Memory B cell (primary cell): ENCODE data around the gene BBLN.

Experiments used
- ATAC-seq: fragments of 150-1000 bp; cut with Tn5 transposase; 2 replicates; pipeline ENCODE4 v1.10.0; 2021; ENCODE audit warnings: low read depth, mild to moderate bottlenecking, moderate library complexity
- DNase-seq, 2 donors: peaks; one replicate each; pipeline ENCODE4 v3.0.0; 2022; ENCODE audit warnings: low spot score in 2 of 2
- H3K27ac Mint-ChIP-seq: one replicate; pipeline ENCODE4 v1.8.0; 2022; ENCODE audit warnings: mild to moderate bottlenecking, moderate library complexity, mixed read lengths
- H3K27me3 Mint-ChIP-seq: one replicate; pipeline ENCODE4 v1.8.0; 2022; ENCODE audit warnings: mixed read lengths
- H3K36me3 Mint-ChIP-seq: one replicate; pipeline ENCODE4 v1.8.0; 2022; ENCODE audit warnings: mild to moderate bottlenecking, mixed read lengths
- H3K4me1 Mint-ChIP-seq: one replicate; pipeline ENCODE4 v1.8.0; 2022; ENCODE audit warnings: mixed read lengths
- H3K4me3 Mint-ChIP-seq: one replicate; pipeline ENCODE4 v1.8.0; 2022; ENCODE audit warnings: mild to moderate bottlenecking, moderate library complexity, mixed read lengths
- H3K9me3 Mint-ChIP-seq: one replicate; pipeline ENCODE4 v1.8.0; 2022; ENCODE audit warnings: mixed read lengths

The BBLN gene

GRCh38 chr9:128159522-128159783, 612 bp upstream of the BBLN start:
- H3K27me3 Mint-ChIP-seq, result no peaks in the 10 kb centered on the region
- ATAC-seq (peak; percentile 40), DNase-seq (peak in 1 of 2 donors; percentile 19)
- H3K27ac Mint-ChIP-seq, result peak overlapping the region; percentile 82
- H3K36me3 Mint-ChIP-seq, result no peaks in the 10 kb centered on the region
- H3K4me1 Mint-ChIP-seq, result peaks cover 7% of the 10 kb centered on the region
- no peaks in the 10 kb centered on the region for H3K9me3 Mint-ChIP-seq
- H3K4me3 Mint-ChIP-seq, result peak overlapping the region; percentile 83

- Mint-ChIP-seq H3K27ac (no peak overlapping the region), H3K9me3 (no peaks in the 10 kb centered on the region), H3K27me3 (no peaks in the 10 kb centered on the region), H3K36me3 (no peaks in the 10 kb centered on the region), H3K4me1 (peaks cover 7% of the 10 kb centered on the region), H3K4me3 (peak overlapping the region; percentile 83)
- DNase-seq, result no peak
- ATAC-seq, result no peak
These were observed 530 bp downstream of the BBLN start for GRCh38 chr9:128160603-128160987.

- H3K9me3 Mint-ChIP-seq, result no peaks in the 10 kb centered on the region
- no peaks in the 10 kb centered on the region for H3K27me3 Mint-ChIP-seq
- peaks cover 7% of the 10 kb centered on the region for H3K4me1 Mint-ChIP-seq
- no peak overlapping the region for H3K27ac Mint-ChIP-seq
- DNase-seq, result no peak
- H3K4me3 Mint-ChIP-seq, result peak overlapping the region; percentile 83
- ATAC-seq, result no peak
- H3K36me3 Mint-ChIP-seq, result peaks cover 1% of the 10 kb centered on the region
These were observed 1.3 kb downstream of the BBLN start for GRCh38 chr9:128161215-128161902.

- H3K27ac Mint-ChIP-seq, result no peak overlapping the region
- no peaks in the 10 kb centered on the region for H3K27me3 Mint-ChIP-seq
- no peak overlapping the region for H3K4me3 Mint-ChIP-seq
- H3K9me3 Mint-ChIP-seq, result no peaks in the 10 kb centered on the region
- H3K36me3 Mint-ChIP-seq, result peaks cover 6% of the 10 kb centered on the region
- no peak for DNase-seq
- ATAC-seq, result no peak
- H3K4me1 Mint-ChIP-seq, result peaks cover 7% of the 10 kb centered on the region
These were observed 2.4 kb downstream of the BBLN start for GRCh38 chr9:128162215-128163026.

GRCh38 chr9:128163027-128163515, 3.0 kb downstream of the BBLN start:
- peaks cover 6% of the 10 kb centered on the region for H3K36me3 Mint-ChIP-seq
- no peaks in the 10 kb centered on the region for H3K9me3 Mint-ChIP-seq
- H3K27ac Mint-ChIP-seq, result no peak overlapping the region
- no peaks in the 10 kb centered on the region for H3K27me3 Mint-ChIP-seq
- H3K4me3 Mint-ChIP-seq, result no peak overlapping the region
- ATAC-seq (no peak), DNase-seq (no peak)
- H3K4me1 Mint-ChIP-seq, result peaks cover 7% of the 10 kb centered on the region

GRCh38 chr9:128163523-128164306, 3.6 kb downstream of the BBLN start:
- DNase-seq (no peak), ATAC-seq (no peak)
- Mint-ChIP-seq H3K27ac (no peak overlapping the region), H3K27me3 (no peaks in the 10 kb centered on the region), H3K4me1 (peaks cover 7% of the 10 kb centered on the region), H3K36me3 (peaks cover 9% of the 10 kb centered on the region), H3K9me3 (no peaks in the 10 kb centered on the region), H3K4me3 (no peak overlapping the region)

GRCh38 chr9:128164307-128164885, 4.3 kb downstream of the BBLN start:
- ATAC-seq (no peak), DNase-seq (no peak)
- Mint-ChIP-seq H3K4me1 (peaks cover 5% of the 10 kb centered on the region), H3K4me3 (no peak overlapping the region), H3K36me3 (peaks cover 13% of the 10 kb centered on the region), H3K27ac (no peak overlapping the region), H3K27me3 (no peaks in the 10 kb centered on the region), H3K9me3 (no peaks in the 10 kb centered on the region)

- peaks cover 19% of the 10 kb centered on the region for H3K36me3 Mint-ChIP-seq
- no peaks in the 10 kb centered on the region for H3K9me3 Mint-ChIP-seq
- no peaks in the 10 kb centered on the region for H3K27me3 Mint-ChIP-seq
- DNase-seq, result no peak
- no peak overlapping the region for H3K27ac Mint-ChIP-seq
- ATAC-seq, result no peak
- H3K4me3 Mint-ChIP-seq, result no peak overlapping the region
- peaks cover under 1% of the 10 kb centered on the region for H3K4me1 Mint-ChIP-seq
These were observed 6.1 kb downstream of the BBLN start for GRCh38 chr9:128166169-128166568.

- no peak overlapping the region for H3K27ac Mint-ChIP-seq
- no peaks in the 10 kb centered on the region for H3K4me1 Mint-ChIP-seq
- ATAC-seq (no peak), DNase-seq (no peak)
- peaks cover 19% of the 10 kb centered on the region for H3K36me3 Mint-ChIP-seq
- no peak overlapping the region for H3K4me3 Mint-ChIP-seq
- no peaks in the 10 kb centered on the region for H3K27me3 Mint-ChIP-seq
- no peaks in the 10 kb centered on the region for H3K9me3 Mint-ChIP-seq
These were observed 7.1 kb downstream of the BBLN start for GRCh38 chr9:128167209-128167608.

- Mint-ChIP-seq H3K9me3 (no peaks in the 10 kb centered on the region), H3K27me3 (no peaks in the 10 kb centered on the region), H3K27ac (no peak overlapping the region), H3K4me1 (no peaks in the 10 kb centered on the region), H3K4me3 (no peak overlapping the region), H3K36me3 (peaks cover 19% of the 10 kb centered on the region)
- DNase-seq (no peak), ATAC-seq (no peak)
These were observed 8.8 kb downstream of the BBLN start for GRCh38 chr9:128168731-128169308.

- Mint-ChIP-seq H3K9me3 (no peaks in the 10 kb centered on the region), H3K4me1 (no peaks in the 10 kb centered on the region), H3K36me3 (peaks cover 19% of the 10 kb centered on the region), H3K27ac (no peak overlapping the region), H3K4me3 (no peak overlapping the region), H3K27me3 (no peaks in the 10 kb centered on the region)
- DNase-seq (no peak), ATAC-seq (no peak)
These were observed 9.4 kb downstream of the BBLN start for GRCh38 chr9:128169492-128169891.

GRCh38 chr9:128169925-128170324, 9.9 kb downstream of the BBLN start:
- Mint-ChIP-seq H3K4me1 (no peaks in the 10 kb centered on the region), H3K27ac (peak overlapping the region; percentile 24), H3K27me3 (no peaks in the 10 kb centered on the region), H3K36me3 (peaks cover 19% of the 10 kb centered on the region), H3K9me3 (no peaks in the 10 kb centered on the region), H3K4me3 (no peak overlapping the region)
- DNase-seq (no peak), ATAC-seq (no peak)

- Mint-ChIP-seq H3K27ac (no peak overlapping the region), H3K36me3 (peaks cover 10% of the 10 kb centered on the region), H3K4me1 (no peaks in the 10 kb centered on the region), H3K4me3 (no peak overlapping the region), H3K9me3 (no peaks in the 10 kb centered on the region), H3K27me3 (no peaks in the 10 kb centered on the region)
- no peak for ATAC-seq
- DNase-seq, result no peak
These were observed 14.0 kb downstream of the BBLN start for GRCh38 chr9:128174062-128174461.
